ENCODE measurements around the gene SMOC1.

The SMOC1 gene

DNA sequence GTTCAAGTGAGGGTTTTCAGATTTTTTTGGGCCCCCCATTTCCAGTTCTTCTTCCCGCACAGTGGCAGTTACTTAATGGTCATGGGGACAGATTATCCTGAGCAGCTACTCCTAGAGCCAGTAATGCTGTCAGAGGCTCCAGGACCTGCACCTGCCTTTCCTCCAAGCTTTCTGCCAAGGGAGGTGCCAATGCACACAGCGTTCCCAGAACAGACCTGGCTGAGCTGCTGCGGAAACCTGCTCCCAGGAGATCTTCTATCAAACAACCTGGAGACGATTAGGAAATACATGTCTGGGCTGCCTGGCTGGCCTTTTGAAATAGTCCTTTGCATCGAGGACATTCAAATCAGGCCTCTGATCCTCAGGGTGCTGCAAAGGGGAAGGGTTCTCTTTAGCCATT lies 188.6 kb downstream of the SMOC1 start:
- no peak for TF ChIP-seq CTCF (IDR thresholded peaks at IDR 0.05; ENCODE audit: low read depth, low read length)
- H3K4me3 ChIP-seq (ENCODE audit: low read depth, low read length) = no peak overlapping the region

- H3K4me3 ChIP-seq (ENCODE audit: low read depth, low read length) = no peak overlapping the region
- TF ChIP-seq CTCF (IDR thresholded peaks at IDR 0.05; ENCODE audit: low read depth, low read length) = no peak
Observed at GRCh38 chr14:70069186-70069585, 190.0 kb downstream of the SMOC1 start.

DNA sequence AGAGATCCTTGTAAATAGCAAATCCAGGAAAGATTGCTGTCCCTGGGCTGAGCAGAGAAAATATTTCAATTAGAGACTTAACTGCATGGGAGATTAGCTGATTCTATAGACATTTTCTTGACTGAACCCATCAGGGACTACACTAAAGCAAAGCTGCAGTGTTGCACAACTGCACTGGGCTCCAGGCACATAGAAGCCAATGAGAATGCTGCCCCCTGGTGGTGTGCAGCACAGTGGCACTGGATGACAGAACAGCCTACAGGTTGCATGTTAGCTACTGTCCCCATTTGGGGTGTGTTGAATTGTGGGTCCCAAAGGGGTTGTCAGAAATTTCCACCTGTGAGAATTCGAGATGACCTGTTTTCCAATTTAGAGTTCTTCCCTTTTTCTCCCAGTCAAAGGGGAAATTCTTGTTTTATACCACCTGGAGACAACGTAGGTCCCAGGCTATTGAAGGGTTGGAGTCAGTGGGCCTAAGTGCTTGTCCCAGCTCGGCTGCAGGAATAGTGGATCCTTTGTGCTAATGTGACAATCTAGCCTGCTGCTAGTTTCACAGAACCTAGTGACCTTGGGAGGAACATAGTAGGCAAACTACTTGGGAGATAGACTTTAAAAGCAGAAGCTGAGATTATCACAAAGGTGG lies 194.8 kb downstream of the SMOC1 start:
- peak; percentile 92 for TF ChIP-seq CTCF (IDR thresholded peaks at IDR 0.05; ENCODE audit: low read depth, low read length)
- H3K4me3 ChIP-seq (ENCODE audit: low read depth, low read length) = no peak overlapping the region

DNA sequence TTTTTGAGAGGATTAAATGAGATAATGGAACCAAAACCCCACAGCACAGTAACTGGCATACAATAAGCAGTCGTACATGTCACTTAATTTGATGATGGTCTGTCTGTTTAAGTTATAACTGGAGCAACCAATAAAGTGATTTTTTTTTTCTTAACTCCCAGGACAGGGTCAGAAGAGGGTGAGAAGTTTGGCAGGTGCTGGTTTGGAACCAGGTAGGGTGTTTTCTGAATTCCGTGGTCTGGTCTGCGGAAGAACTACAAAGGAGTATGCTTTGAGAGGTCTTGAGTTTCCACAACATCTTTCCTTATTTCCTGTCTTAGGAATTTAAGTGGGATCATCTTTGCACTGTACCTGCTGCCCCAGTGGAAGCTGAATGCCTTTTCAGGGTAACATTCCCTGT lies 197.8 kb downstream of the SMOC1 start:
- no peak overlapping the region for H3K4me3 ChIP-seq (ENCODE audit: low read depth, low read length)
- TF ChIP-seq CTCF (IDR thresholded peaks at IDR 0.05; ENCODE audit: low read depth, low read length) = no peak

- H3K4me3 ChIP-seq (ENCODE audit: low read depth, low read length) = no peak overlapping the region
- TF ChIP-seq CTCF (IDR thresholded peaks at IDR 0.05; ENCODE audit: low read depth, low read length) = no peak
Observed at GRCh38 chr14:70077720-70078119, 198.5 kb downstream of the SMOC1 start.

DNA sequence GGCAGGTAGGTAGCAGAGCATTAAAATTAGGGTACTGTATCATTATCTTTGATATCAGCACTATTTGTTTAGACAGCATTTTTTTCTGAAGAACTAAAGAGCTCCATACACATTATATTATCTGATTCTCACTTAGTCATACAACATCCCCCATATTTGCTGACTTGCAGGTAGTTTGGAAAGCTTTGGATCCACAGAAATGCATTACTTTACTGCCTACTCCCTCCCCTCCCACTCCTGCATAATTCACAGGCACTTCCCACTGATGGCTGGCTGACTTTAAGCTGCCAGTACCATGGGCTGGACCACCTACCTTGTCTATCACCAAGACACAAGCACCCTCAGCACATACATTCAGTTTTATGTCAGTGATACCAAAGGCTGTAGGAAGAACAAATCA lies 199.1 kb downstream of the SMOC1 start:
- no peak overlapping the region for H3K4me3 ChIP-seq (ENCODE audit: low read depth, low read length)
- TF ChIP-seq CTCF (IDR thresholded peaks at IDR 0.05; ENCODE audit: low read depth, low read length) = no peak

- H3K4me3 ChIP-seq (ENCODE audit: low read depth, low read length) = no peak overlapping the region
- no peak for TF ChIP-seq CTCF (IDR thresholded peaks at IDR 0.05; ENCODE audit: low read depth, low read length)
Observed at GRCh38 chr14:70080076-70080475, 200.9 kb downstream of the SMOC1 start.
